Naive thymus-derived CD4-positive, alpha-beta T cell (primary cell): ENCODE measurements around the gene CCSER1. TPM values are rescaled to one million over a fixed set of nuclear protein-coding genes. Genes with fewer than 3 reads are reported as not detected.

ENCODE experiments used
- ATAC-seq: fragments of 150-1000 bp; cut with Tn5 transposase; 2 replicates; pipeline ENCODE4 v1.10.0; 2021; ENCODE audit warnings: mild to moderate bottlenecking, moderate library complexity
- CTCF ChIA-PET: fragments of 350-600 bp; sonication (Branson Sonifier 250); formaldehyde crosslinking; loops from one replicate; lab custom pipeline; 2021; ENCODE audit warnings: antibody characterized with exemption; lab: Charles Lee
- POLR2A ChIA-PET: fragments of 350-600 bp; sonication (Branson Sonifier 250); formaldehyde crosslinking; loops from one replicate; lab custom pipeline; 2021; ENCODE audit warnings: antibody characterized with exemption, inconsistent platforms; lab: Charles Lee
- DNase-seq, 9 donors: peaks; one replicate each; pipeline versions ENCODE4 v3.0.0 to v3.0.0-alpha.2; 2020 to 2022; ENCODE audit warnings: mixed read lengths in 1 of 9
- H3K27ac ChIP-seq: one replicate; pipeline ENCODE4 v1.7.0; 2013; ENCODE audit warnings: mild to moderate bottlenecking, low read depth, low read length, moderate library complexity
- H3K27me3 ChIP-seq, 2 donors: one replicate each; pipeline ENCODE4 v1.7.0; 2013; ENCODE audit warnings: low read length in 2 of 2, mild to moderate bottlenecking in 2 of 2, moderate library complexity in 2 of 2; ENCODE audit not compliant: control insufficient read depth in 2 of 2, insufficient read depth in 2 of 2
- H3K36me3 ChIP-seq, 3 experiments: 1 replicate in 2 of 3; 2 replicates in 1 of 3; pipeline ENCODE4 v1.7.0; 2013; ENCODE audit warnings: low read length in 3 of 3, mild to moderate bottlenecking in 3 of 3, moderate library complexity in 1 of 3; ENCODE audit not compliant: insufficient read depth in 3 of 3, control insufficient read depth in 2 of 3
- H3K4me1 ChIP-seq, 2 donors: one replicate each; pipeline ENCODE4 v1.7.0; 2013; ENCODE audit warnings: low read length in 2 of 2, mild to moderate bottlenecking in 2 of 2, moderate library complexity in 1 of 2; ENCODE audit not compliant: control insufficient read depth in 2 of 2, insufficient read depth in 2 of 2
- H3K4me3 ChIP-seq: 2 replicates; pipeline ENCODE4 v1.7.0; 2013; ENCODE audit warnings: mild to moderate bottlenecking, low read length
- H3K9me3 ChIP-seq, 3 experiments: 1 replicate in 2 of 3; 2 replicates in 1 of 3; pipeline ENCODE4 v1.7.0; 2013; ENCODE audit warnings: low read length in 3 of 3; ENCODE audit not compliant: control insufficient read depth in 2 of 3
- H3K27ac Mint-ChIP-seq, 9 donors: one replicate each; pipeline ENCODE4 v1.8.0; 2020 to 2022; ENCODE audit warnings: mixed read lengths in 9 of 9, mild to moderate bottlenecking in 8 of 9, moderate library complexity in 5 of 9, inconsistent platforms in 2 of 9
- H3K27me3 Mint-ChIP-seq, 5 donors: one replicate each; pipeline ENCODE4 v1.8.0; 2021 to 2022; ENCODE audit warnings: mixed read lengths in 5 of 5, mild to moderate bottlenecking in 1 of 5
- H3K36me3 Mint-ChIP-seq, 5 donors: one replicate each; pipeline ENCODE4 v1.8.0; 2020 to 2022; ENCODE audit warnings: mixed read lengths in 5 of 5, mild to moderate bottlenecking in 3 of 5, inconsistent platforms in 1 of 5
- H3K4me1 Mint-ChIP-seq, 7 donors: one replicate each; pipeline ENCODE4 v1.8.0; 2020 to 2022; ENCODE audit warnings: mixed read lengths in 7 of 7, mild to moderate bottlenecking in 3 of 7, inconsistent platforms in 1 of 7
- H3K4me3 Mint-ChIP-seq, 10 donors: one replicate each; pipeline ENCODE4 v1.8.0; 2020 to 2022; ENCODE audit warnings: mild to moderate bottlenecking in 10 of 10, mixed read lengths in 10 of 10, moderate library complexity in 6 of 10, inconsistent platforms in 2 of 10
- H3K9me3 Mint-ChIP-seq, 11 donors: one replicate each; pipeline ENCODE4 v1.8.0; 2020 to 2022; ENCODE audit warnings: mixed read lengths in 11 of 11, mild to moderate bottlenecking in 4 of 11, inconsistent platforms in 1 of 11, moderate library complexity in 1 of 11
- intact Hi-C, 2 donors: fragments of 100-400 bp; cut with micrococcal nuclease; formaldehyde crosslinking; loops; one replicate each; pipeline ENCODE4 v1.15.1; 2023
- polyA plus RNA-seq, 2 donors: library from polyadenylated mRNA; unstranded; fragments of 300-500 nt; fragmentation: Illumina TruSeq; gene quantifications; one replicate each; pipeline ENCODE4 v1.2.3, GENCODE V29; 2021
- total RNA-seq, 6 experiments: library from RNA in 5 of 6; stranded (reverse) in 5 of 6; gene quantifications; 1 replicate in 5 of 6; 2 replicates in 1 of 6; pipeline ENCODE4 v1.2.3 and lab custom pipeline; 2021 to 2026

CCSER1 gene
- total and polyA plus RNA-seq, 7 experiments from 2014 or later: 0.30 to 4.0 (median 1.4) TPM; not detected in 3

GRCh38 chr4:91636083-91636482 is 1508.9 kb downstream of the CCSER1 start:
- H3K4me3 ChIP-seq: no peak overlapping the region
- H3K36me3 ChIP-seq: no peaks in the 10 kb centered on the region
- DNase-seq (no peak), ATAC-seq (no peak)
- no peaks in the 10 kb centered on the region for H3K27me3 ChIP-seq
- Mint-ChIP-seq H3K27ac (no peak overlapping the region), H3K27me3 (no peaks in the 10 kb centered on the region), H3K36me3 (peaks cover 0 to 4% (median 0%) of the 10 kb centered on the region in 5 donors), H3K4me3 (no peak overlapping the region), H3K9me3 (peaks cover 0 to 24% (median 4%) of the 10 kb centered on the region in 11 donors), H3K4me1 (no peaks in the 10 kb centered on the region)
- no peaks in the 10 kb centered on the region for H3K9me3 ChIP-seq
- intact Hi-C loops: no loop called here
- CTCF ChIA-PET: no interaction called here
- no peaks in the 10 kb centered on the region for H3K4me1 ChIP-seq
- no peak overlapping the region for H3K27ac ChIP-seq
- POLR2A ChIA-PET: no interaction called here

Other genes with a start within 250 kb of the CCSER1 start
- gene MMRN1, start 232.5 kb upstream of the CCSER1 start, total RNA-seq: 1 to 10 TPM in 1 of 5 experiments, under 1 TPM in 4; 0.16 to 1.1 (median 0.51) TPM
- 1 to 10 TPM in 1 of 2 donors, under 1 TPM in 1; 0.73 to 2.2 TPM for gene MMRN1, start 232.5 kb upstream of the CCSER1 start, polyA plus RNA-seq